Measurements from ENCODE around the gene GALNTL6. TPM values are rescaled to one million over a fixed set of nuclear protein-coding genes. Genes with fewer than 3 reads are reported as not detected.

The GALNTL6 gene
- total RNA-seq, 1 donor from 2014 or later, result 10.0 TPM

DNA sequence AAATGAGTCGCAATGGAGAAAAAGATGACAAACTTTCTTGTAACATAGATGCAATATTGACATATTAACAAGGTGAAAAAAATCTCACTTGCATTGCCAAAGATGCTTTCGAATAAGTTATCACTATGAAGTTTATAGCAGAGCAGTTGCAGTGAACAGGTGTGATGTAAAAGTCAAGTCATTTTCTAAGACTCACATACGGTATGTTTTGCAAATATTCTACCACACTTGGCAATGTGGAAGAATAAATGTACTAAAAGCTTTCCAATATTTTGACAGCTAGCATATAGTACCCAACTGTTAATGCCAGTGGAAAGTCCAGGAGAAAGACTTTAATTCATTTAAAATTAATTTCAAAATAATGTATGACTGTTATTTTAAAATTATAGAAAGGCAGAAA is 76.5 kb downstream of the GALNTL6 start:
- DNase-seq, result no peak

- DNase-seq, result no peak
Measured at GRCh38 chr4:171891038-171891437, 77.8 kb downstream of the GALNTL6 start.

DNA sequence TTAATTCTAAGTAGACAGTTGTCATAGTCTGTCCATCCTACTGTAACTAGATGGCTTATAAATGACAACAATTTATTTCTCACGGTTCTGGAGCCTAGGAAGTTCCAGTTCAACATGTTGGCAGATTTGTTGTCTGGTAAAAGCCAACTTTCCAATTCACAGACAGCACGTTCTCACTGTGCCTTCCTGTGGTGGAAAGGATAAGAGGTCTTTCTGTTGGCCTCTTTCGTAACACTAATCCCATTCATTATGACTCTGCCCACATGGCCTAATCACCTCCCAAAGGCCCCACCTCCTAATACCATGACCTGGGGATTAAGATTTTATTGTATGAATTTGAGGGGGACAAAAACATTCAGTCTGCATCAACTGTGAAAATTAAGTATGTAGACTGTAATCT is 83.2 kb downstream of the GALNTL6 start:
- no peak for DNase-seq

GRCh38 chr4:171919314-171919713 is 106.1 kb downstream of the GALNTL6 start:
- DNase-seq, result no peak

DNA sequence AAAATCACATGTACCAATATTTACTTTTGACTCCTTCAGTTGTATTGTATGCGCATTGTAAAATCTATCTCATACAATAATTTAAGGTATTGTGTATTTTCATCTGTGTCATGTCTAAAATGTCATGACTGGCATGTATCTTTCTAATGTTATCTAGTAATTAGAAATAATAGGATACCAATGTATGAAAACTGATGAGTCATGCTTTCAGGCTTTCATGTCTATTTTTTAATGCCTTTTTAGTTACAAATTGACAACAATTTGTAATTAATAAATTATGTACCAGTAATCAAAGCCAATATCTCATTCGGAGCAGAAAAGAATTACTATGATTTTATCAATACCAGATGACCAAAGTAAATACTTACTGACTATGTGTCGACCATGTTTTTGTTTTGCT is 107.7 kb downstream of the GALNTL6 start:
- no peak for DNase-seq

- no peak for DNase-seq
Measured at GRCh38 chr4:171924746-171925376, 111.7 kb downstream of the GALNTL6 start.

DNA sequence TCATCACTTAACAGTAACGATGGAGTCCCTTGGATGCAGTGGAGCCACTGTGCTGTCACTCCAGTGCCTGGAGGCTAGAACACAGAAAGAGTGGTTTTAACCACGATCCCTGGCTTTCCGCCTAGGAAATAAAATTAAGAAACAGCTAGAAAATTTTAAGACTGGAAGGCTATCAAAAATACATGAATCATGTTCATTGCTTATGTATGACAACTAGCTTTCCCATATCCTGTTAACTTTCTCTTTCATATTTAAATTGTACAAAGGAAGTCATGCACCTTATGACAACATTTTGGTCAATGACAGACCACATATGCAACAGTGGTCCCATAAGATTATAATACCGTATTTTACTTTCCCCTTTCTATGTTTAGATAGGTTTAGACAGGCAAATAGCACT is 115.1 kb downstream of the GALNTL6 start:
- no peak for DNase-seq

GRCh38 chr4:171929477-171929876 is 116.3 kb downstream of the GALNTL6 start:
- DNase-seq, result no peak

GRCh38 chr4:171929907-171930306 is 116.7 kb downstream of the GALNTL6 start:
- no peak for DNase-seq

DNA sequence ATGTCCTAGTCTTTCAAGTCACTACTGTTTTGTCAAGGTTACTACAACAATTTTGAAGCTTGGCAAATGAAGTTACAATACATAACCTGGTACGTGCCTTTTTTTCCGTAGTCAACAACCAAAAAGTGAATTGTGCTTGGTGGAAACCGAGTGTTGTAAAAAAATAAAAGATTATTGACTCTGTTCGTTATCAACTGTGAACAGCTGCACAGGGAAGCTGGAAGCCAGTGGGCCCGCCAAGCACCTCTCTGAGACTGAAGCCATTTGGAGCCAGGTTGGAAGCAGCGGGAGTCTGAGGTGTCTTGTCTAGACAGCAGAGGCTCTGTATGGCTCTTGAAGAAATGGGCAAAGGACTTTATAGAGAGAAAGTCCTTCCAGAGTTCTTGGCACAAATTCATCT is 119.0 kb downstream of the GALNTL6 start:
- no peak for DNase-seq

DNA sequence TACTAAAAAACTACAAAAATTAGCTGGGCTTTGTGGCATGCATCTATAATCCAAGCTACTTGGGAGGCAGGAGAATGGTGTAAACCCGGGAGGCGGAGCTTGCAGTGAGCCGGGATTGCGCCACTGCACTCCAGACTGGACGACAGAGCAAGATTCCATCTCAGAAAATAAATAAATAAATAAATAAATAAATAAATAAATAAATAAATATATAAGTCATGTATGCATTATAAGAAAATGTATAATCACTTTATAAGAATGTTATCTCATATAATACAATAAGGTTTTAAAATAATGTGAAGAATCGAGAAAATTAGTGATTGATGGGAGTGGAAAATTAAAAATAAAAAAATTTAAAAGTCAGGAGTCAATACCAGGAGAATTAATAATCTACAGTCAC is 127.5 kb downstream of the GALNTL6 start:
- DNase-seq, result no peak

- no peak for DNase-seq
Measured at GRCh38 chr4:171947400-171947799, 134.2 kb downstream of the GALNTL6 start.

GRCh38 chr4:171948038-171948437 is 134.8 kb downstream of the GALNTL6 start:
- no peak for DNase-seq

GRCh38 chr4:171954650-171955049 is 141.4 kb downstream of the GALNTL6 start:
- DNase-seq, result no peak

- no peak for DNase-seq
Measured at GRCh38 chr4:171956678-171957077, 143.5 kb downstream of the GALNTL6 start.

- DNase-seq, result no peak
Measured at GRCh38 chr4:171962110-171962509, 148.9 kb downstream of the GALNTL6 start.

DNA sequence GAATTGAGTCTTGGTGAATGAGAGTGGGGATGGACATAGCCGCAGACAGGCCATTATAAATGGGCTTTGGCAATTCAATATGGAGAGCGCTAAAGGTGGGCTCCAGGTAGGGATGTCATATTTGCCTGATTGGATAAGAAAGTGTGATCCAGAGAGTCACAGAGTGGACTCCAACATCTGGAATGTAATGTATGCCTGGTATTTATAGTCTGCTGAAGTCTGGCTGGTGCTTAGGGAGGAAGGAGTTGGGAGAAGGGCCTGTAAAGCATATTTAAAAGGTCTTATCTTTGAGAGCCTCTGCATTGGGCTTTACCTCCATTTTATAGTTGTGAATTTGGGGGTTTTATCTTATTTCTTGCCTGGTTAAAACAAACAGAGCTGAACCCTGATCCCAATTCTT is 153.2 kb downstream of the GALNTL6 start:
- DNase-seq, result no peak

- DNase-seq, result no peak
Measured at GRCh38 chr4:171978216-171978615, 165.0 kb downstream of the GALNTL6 start.

DNA sequence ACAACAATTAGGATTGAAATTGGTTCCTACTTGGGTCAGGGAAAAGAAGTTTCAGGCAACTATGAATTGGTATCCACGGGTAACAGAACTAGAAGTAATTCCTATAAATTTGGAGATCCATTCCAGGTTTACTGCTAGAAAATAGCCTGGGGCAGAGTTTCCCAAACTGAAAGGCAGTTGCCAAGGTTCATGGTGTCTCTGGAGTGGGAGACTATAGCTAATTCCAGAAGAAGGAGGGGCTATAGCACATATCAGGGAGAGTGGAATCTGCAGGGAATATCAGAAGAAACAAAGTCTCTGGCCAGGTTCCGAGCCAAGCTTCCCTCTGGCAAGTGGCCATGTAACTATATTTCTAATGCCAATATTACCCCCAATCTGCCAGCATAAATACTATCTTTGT is 166.3 kb downstream of the GALNTL6 start:
- DNase-seq, result no peak

DNA sequence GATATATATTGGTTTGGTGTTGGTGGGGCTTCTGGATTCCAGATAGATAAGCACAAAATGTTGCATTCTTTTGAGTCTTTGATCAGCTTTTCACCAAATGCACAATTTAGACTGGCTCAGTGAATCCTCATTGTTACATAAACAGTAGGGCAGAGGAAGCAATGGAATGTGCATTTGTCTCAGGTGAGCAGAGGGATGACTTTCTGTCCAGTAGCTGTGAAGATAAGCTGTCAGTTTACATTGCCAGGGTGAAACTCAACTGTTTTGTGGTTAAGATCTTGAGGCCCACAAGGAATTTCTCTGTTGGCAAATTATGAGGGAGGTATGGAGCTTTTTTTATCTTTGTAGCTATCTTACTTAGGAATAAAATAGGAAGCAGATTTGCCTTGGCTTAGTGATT is 168.0 kb downstream of the GALNTL6 start:
- DNase-seq, result no peak

DNA sequence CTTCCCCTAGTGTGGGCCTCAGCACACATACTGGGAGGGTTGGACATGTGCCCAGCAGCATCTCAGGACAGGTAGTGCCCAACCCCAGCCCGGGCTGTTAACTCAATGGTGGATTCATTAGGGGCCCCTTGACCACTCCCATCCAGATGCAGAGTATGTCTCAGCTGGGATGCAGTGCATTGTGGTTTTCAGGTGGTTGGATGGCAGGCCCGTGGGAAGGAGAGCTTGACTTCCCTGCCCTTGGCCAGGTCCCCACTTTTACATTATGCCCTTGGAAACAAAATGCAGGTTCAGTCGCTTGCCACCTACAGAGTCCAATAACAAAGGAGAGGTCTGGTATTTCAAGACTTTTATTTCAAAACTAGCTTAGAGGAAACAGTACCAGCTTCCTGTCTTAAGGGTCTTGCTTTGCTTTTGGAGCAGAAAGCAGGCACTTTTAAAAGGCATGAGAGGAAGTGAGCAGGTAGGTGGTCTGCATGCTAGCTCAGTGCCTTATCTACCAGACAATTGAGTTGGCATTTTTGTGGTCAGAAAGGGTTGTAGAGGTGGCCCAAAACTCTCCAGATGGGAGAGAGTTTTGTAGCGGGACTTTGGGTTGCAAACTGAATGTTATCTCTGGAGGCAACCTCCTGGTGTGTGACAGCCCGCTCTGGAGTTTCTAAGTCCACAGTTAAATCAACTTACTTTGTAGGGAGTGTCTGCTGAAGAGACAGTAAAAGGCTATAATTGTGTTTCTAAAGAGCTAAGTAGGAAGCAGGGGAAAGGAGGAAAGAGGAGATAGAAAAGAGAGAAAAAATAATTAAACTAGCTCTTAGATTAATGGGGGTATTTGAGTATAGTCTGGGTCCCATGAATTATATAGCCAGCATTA is 171.0 kb downstream of the GALNTL6 start:
- no peak for DNase-seq

- DNase-seq, result no peak
Measured at GRCh38 chr4:171985129-171985528, 171.9 kb downstream of the GALNTL6 start.

- DNase-seq, result no peak
Measured at GRCh38 chr4:171993247-171993646, 180.0 kb downstream of the GALNTL6 start.

GRCh38 chr4:172007889-172008288 is 194.7 kb downstream of the GALNTL6 start:
- DNase-seq, result no peak
